VCaP (cell line): Measurements from ENCODE around the gene ARHGEF10L.

Experiments used
- H3K27ac ChIP-seq: fragments of 450-650 bp; 2 replicates; pipeline ENCODE4 v1.5.1; 2017
- TF ChIP-seq, protein P1 (sequence below): fragments of 450-650 bp; conservative IDR thresholded peaks from 2 replicates; pipeline ENCODE4 v1.5.1; 2017; ENCODE audit warnings: mild to moderate bottlenecking, moderate library complexity

The ARHGEF10L gene

GRCh38 chr1:17599291-17599953 is 59.9 kb downstream of the ARHGEF10L start:
- H3K27ac ChIP-seq: no peak overlapping the region
- TF ChIP-seq, protein P1, sequence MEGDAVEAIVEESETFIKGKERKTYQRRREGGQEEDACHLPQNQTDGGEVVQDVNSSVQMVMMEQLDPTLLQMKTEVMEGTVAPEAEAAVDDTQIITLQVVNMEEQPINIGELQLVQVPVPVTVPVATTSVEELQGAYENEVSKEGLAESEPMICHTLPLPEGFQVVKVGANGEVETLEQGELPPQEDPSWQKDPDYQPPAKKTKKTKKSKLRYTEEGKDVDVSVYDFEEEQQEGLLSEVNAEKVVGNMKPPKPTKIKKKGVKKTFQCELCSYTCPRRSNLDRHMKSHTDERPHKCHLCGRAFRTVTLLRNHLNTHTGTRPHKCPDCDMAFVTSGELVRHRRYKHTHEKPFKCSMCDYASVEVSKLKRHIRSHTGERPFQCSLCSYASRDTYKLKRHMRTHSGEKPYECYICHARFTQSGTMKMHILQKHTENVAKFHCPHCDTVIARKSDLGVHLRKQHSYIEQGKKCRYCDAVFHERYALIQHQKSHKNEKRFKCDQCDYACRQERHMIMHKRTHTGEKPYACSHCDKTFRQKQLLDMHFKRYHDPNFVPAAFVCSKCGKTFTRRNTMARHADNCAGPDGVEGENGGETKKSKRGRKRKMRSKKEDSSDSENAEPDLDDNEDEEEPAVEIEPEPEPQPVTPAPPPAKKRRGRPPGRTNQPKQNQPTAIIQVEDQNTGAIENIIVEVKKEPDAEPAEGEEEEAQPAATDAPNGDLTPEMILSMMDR: no peak

DNA sequence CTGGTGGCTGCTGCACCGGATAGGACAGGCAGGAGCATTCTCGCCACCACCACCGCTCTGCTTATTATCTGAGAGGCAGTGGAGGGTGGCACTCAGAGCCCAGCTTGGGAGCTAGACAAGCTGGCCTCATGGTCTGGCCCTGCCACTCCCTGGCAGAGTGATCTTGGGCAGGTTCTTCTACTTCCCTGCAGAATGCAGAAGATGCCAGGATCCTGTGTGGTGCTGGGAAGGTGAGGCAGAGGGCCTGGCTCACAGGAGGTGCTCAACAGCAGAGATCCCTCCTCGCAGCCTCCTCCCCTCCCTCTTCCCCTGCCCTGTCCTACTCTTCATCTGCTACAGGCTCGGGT is 60.4 kb downstream of the ARHGEF10L start:
- H3K27ac ChIP-seq: no peak overlapping the region
- TF ChIP-seq, protein P1: no peak

DNA sequence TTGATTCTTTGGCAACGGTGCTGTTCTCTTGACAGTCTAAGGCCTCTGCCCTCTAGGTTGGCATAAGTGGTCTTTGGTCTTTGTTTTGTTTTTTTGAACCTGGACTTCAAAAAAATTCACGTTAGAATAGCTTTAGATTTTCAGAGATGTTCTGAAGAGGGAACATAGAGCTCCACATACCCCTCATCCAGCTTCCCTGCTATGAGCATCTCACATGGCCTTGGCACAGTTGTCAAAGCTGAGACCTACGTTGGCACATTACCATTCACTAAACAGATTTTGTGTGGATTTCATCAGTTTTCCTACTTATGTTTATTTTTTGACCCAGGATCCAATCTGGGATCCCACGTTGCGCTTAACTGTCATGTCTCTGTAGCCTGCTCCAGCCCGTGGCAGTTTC is 60.8 kb downstream of the ARHGEF10L start:
- no peak overlapping the region for H3K27ac ChIP-seq
- TF ChIP-seq, protein P1: no peak

GRCh38 chr1:17601643-17602382 is 62.3 kb downstream of the ARHGEF10L start:
- TF ChIP-seq, protein P1: no peak
- H3K27ac ChIP-seq: no peak overlapping the region

DNA sequence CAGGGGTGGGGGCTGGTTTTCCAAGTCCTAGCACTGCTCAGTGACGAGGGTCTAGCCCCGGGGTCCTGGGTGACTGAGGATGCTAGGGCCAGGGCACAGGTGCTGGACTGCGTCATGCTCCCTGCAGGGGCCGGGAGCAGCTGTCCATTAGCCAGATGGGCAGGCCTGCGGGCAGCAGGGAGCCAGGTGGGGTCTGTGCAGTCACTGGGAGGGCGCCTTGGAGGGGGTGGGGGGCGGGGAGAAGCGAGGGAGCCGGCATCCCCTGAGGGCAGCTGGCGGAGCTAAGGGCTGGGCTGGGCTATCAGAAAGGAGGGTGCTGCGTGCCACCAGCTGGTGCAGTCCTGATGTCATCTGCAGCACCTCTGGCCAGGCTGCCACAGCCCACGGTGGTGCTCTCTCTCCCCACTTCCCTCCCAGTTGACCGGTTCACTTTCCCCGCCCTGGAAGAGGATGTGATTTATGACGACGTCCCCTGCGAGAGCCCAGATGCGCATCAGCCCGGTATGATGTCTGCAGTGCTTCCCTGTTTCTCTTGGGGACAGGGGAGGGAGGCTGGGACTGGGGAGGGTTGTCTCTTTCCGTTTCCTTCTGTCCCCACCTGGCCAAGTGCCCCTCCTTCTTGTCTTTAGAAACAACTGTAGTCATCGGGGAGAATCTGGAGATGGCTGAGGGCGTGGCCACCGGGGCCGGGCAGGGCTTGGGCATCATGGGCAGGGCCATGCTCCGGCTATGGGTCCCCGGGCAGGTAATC is 63.8 kb downstream of the ARHGEF10L start:
- TF ChIP-seq, protein P1: no peak
- H3K27ac ChIP-seq: no peak overlapping the region

DNA sequence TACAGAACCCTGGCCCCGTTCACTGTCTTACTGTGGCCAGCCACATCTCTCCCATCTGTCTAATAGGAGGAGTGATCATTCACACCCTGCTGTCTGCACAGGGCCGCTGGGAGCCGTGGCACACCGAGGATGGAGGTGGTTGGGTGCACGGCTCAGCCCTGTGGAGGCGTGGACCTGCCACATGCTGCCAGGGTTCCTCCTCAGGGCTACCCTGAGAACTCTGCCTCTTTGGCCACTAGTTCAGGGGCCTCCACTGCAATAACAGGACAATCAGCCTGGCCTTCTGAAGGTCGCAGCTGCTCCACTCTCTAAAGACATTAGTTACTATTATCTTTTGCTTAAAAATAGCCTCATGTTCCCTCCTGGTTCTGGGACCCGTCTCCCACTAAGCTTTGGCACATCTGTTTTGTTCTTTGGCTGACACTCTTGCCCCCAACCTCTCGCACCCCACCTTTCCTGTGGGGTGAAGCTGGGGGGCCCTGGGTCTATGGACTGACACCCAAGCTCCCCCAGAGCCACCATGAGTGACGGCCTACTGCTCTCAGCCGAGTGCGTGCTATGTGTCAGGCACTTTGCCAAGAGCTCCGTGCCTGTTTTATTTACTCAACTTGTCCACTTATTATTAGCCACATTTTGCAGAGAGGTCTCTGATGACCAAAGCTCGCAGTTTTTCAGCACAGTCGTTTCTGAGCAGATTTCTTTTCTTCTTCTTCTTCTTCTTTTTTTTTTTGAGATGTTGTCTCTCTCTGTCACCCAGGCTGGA is 66.3 kb downstream of the ARHGEF10L start:
- TF ChIP-seq, protein P1: no peak

More for the DNA sequence above, 66.3 kb downstream of the ARHGEF10L start:
- H3K27ac ChIP-seq: peak overlapping the region; percentile 38; the same call in 1 of the 2 replicates
